NAMALWA (cell line): Measurements from ENCODE around the gene ANKH.

Source experiments
- DNase-seq: peaks from one replicate; pipeline ENCODE4 v3.0.0-alpha.2; 2015; ENCODE audit warnings: low spot score

ANKH gene

DNA sequence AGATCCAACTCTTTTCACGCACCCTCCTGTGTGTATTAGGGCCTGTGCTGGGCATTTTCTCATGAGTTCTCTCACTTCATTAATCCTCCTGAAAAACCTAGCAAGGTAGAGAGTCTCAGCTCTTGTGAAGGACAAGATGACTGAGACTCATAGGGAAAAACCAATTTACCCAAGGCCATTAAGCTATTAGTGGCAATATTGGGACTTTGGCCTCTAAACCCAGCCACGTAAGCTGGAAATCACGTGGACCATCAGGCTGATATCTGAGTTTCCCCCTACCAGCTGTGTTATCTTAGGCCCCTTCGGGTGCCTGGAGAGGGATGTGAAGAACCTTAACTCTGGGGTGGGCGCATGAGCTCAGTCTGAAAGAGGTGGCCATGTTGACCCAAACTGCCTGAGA is 80.7 kb downstream of the ANKH start:
- no peak for DNase-seq

DNA sequence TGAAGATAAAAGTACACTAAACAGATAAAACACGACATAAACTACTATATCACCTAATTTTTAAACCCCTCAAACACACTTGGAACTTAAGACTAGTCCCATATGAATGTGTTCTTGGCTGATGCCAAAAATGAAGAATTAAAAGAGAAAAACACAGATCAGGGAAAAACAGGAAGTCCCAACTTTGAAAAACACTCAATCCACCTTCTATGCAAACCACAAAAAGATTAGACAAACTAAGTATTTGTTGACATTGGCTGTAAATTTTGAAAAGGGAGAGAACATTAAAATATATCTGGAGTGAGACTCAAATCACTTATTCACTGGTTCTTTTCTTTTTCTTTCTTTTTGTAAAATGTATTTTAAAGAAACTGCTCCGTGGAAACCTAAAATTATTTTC is 81.4 kb downstream of the ANKH start:
- DNase-seq = no peak

DNA sequence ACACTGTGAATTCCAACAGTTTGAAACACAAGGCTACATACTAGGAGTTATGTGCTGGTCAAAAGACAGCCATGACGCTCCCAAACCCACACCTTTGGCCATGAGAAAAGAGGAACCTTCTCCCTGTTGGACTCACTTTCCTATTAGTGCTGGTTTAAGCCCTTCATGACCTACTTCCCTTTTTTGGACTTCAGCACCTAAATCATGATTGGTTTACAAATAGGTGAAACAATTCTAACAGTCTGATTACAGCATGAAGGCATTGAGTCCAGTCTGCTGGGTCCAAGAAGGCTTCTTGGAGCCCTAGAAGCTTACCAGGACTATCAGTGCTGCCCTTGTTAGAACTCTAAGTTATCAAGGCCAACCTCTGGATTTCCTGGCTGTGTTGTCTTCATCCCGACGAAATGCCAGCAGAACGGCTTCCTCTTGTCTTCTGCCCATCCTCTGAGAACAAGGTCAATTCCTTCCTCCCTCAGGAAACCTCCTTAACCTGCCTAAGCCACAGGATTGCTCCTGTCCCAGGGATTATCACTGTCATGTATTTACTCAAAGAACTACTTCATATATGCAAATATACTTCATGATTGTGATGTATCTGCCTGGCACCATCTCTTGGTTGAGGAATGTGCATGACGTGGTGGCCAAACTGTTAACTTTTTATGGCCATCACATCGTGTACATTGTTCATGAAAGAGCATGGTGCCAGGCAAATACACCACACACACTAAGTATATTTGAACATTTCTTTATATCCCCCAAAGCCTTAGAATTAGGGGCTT is 83.6 kb downstream of the ANKH start:
- no peak for DNase-seq

DNA sequence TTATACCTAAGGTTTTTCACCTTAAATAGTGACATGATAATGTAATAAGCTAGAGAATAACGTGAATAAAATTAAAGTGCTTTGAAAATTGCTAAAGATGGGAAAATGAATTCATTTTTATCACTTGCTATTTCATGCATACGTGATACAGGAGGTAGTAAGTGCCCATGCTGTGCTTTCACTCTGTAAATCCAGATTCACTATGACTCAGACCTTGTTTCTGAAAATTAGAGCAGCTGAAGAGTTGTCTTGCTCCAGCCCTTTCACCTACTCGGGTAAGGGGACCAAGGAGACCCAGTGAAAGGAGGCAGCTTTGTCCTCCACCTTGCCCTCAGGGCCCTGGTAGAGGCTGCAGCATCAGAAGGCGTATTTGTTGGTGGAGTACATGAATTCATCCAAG is 87.9 kb downstream of the ANKH start:
- DNase-seq = no peak

DNA sequence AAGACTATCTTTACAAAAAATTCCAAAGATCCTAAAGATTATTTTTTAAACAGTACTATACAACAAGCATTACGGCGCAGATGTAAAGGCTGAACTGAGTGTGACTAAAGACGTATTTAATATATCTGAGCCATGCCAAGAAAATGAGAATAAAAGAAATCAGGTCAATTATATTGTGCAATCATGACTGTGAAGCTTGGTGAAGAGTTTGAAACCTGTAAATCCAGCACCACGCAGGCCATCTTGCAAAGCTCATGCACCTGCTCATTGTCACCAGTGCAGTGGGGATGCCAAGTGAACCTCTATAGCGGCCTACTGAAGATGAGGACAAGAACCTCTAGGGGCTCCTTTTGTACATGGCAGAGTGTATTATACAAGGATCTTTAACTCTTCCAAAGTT is 89.0 kb downstream of the ANKH start:
- DNase-seq = no peak

DNA sequence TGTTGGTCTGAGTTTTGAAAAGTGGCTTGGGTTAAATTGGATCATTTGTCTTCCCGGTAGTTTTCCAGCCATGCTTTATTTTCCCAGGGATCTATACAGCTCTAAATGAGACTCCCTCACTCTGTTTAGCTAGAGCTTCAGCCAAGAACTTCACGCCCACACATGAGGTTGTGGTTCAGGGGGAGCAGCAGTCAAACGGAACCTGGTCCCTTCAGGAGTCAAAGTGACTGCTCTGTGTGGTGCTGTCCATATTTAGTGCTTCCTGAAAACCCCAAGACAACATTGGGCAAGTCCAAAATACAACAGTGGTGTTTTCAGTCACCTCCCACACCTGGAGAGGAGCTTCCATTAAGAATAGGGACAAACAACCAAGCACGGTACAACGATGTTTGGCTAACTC is 90.5 kb downstream of the ANKH start:
- no peak for DNase-seq

DNA sequence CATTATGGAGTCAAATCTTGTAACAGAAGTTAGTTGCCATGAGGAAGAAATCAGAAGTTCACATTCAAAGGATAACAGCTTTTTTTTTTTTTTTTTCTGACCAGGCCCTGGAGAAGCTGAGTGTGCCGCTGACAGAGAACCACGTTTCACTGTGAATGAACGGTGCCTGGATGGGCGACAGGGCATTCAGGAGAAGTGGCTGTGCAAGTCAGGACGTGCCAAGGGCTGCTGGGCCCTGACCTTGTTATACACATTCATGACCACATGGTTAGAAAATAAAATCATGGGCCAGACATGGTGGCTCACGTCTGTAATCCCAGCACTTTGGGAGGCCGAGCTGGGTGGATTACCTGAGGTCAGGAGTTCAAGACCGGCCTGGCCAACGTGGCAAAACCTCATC is 91.6 kb downstream of the ANKH start:
- DNase-seq = no peak

DNA sequence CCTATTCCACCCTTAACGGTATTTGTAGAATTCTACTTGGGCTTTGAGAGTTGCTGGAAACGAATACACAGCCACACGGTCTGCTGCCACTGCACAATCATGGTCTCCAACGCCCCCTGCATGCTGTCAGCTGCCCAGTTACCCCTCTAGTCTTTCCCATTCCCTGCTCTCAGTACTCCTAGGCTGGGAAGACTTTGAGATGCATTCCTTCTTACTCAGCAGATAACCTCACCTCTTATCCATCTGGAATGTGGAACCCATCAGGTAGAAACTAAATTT is 92.8 kb downstream of the ANKH start:
- no peak for DNase-seq

DNA sequence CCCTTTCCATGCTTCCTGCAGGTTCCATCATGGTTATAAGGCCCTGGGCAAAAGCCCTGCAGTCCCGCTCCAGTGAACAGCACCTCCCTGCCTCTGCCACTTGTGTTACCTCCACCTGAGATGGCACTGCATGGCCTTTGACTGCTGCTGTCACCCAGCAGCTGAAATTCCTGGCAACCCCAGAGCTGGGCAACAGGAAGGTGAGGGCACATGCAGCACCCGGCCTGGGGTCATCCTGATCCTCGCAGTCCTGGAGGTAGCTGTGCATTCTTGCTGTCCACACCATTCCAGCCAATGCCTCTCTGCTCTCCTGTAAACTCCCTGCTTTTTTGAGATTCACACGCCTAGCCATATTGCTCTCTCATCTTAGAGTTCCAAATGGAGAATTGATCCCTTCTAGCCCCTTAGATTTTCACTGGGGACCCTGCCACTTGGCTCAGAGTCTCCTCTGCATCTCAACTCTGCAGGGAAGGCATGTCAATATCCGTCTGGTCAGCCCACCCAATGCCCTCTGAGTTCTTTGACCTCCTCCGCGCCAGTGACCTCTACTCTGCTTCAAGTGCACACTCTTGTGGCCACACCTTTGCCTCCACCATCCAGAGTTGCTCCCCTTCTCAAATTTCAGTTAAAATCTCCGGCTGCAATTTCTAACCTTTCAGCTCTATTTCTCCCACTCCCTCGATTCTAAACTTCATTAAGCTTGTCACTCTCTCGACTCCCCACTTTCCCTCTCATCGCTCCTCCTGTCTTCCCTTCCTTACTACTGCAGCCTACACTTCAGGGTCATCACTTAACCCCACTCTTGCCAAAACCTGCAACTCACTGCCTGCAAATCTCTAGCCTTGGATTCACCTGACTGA is 93.4 kb downstream of the ANKH start:
- no peak for DNase-seq

DNA sequence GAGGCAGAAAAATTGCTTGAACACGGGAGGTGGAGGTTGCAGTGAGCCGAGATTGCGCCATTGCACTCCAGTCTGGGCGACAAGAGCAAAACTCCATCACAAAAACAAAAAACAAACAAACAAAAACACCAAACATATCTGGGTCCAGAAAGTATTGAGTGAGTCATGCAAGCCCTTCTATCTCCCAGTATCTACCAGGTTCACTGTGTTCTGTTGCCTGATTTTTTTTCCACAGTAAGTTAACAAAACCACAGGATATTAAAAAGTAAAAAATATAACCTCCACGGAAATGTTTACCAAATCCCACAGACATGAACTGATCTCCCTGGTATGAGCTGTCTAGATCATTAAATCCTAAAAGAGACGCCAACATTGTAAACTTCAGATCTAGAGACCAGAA is 94.4 kb downstream of the ANKH start:
- no peak for DNase-seq

DNA sequence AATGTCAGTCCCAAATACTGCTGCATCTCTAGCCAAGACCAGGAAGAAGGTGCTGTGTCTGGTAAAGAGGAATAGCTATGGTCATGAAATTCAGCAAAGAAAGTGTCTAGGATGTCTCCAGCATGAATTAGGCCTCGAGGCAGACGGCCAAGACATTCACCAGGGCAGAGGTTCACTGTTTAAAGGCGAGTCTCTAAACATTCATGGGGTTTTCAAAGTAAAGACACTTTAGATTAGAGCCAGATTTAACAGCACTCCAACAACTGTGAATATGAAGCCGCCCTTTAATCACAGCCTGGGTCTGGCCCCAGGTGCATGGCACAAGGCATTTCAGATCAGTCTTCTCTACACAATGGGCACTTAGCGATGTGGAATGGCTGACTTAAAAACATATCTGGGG is 95.0 kb downstream of the ANKH start:
- DNase-seq = no peak

DNA sequence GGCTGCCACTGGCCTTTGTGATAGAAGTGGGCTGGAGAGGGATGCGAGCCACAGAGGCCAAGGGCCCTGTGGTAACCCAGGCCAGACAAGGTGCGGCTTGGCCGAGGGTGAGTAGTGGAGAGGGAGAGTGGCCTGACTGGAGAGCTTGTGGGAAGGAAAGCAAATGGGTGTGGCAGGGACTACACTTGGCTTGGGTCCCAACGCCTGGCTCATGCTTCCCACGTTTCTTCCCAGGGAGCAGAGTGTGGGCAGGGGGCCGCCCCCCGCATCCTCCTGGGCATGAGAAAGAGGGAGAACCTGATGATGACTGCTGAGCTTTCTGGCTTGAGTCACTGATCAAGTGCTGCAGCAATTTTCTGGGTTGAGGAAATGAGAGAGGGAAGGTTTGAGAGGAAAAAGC is 95.7 kb downstream of the ANKH start:
- DNase-seq = no peak

DNA sequence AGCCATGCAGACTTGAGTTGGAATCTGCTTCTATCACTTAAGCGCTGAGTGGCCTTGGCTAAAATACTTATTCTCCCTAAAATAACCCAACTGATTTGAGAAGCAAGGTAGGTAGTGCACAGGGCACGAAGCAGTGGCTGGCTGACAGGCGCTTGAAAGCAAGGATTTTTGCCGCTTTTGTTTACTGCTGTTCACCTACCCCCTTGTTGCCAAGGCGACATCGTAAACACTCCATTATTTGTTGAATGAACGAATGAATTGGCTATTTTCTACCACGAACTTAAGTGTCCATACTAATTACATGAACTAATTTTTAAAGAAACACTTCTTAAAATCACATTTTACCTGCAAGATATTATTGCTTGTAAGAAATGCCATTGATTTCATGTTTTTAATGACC is 98.0 kb downstream of the ANKH start:
- DNase-seq = no peak

DNA sequence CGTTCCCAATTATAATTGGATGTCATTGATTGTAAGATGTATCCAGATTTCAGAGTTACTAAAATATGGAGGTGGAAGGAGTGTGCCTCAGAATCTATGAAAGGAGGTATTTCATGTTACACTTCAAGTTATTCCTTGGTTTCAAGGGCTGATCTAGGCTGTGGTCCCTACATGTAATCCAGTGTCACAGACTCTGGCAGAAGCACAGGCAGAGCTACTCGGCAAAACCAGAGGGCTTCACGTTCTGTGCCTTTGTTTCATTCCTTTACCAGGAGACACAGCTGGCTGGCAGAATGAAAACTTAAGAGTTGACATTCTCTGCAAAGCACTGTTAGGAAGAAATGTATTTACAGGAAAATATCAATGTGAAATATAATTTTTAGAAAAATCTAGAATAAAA is 99.6 kb downstream of the ANKH start:
- DNase-seq = no peak

DNA sequence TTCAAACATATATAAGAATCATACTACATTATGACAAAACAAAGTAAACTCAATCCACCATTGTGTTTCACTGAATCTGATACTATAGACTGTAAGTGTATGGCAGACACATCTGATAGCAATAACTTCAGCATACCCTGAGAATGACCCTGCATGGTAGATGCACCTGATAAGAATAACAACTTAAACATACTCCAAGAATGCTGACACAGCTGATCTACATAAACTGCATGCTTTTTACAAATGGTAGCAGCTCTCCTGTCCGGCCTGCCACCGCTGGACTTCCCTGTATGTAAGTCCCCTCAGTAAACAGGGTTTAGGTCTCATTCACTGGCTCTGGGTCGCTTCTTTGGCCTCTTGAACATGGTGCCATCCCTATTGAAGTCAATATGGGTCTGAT is 100.4 kb downstream of the ANKH start:
- no peak for DNase-seq

DNA sequence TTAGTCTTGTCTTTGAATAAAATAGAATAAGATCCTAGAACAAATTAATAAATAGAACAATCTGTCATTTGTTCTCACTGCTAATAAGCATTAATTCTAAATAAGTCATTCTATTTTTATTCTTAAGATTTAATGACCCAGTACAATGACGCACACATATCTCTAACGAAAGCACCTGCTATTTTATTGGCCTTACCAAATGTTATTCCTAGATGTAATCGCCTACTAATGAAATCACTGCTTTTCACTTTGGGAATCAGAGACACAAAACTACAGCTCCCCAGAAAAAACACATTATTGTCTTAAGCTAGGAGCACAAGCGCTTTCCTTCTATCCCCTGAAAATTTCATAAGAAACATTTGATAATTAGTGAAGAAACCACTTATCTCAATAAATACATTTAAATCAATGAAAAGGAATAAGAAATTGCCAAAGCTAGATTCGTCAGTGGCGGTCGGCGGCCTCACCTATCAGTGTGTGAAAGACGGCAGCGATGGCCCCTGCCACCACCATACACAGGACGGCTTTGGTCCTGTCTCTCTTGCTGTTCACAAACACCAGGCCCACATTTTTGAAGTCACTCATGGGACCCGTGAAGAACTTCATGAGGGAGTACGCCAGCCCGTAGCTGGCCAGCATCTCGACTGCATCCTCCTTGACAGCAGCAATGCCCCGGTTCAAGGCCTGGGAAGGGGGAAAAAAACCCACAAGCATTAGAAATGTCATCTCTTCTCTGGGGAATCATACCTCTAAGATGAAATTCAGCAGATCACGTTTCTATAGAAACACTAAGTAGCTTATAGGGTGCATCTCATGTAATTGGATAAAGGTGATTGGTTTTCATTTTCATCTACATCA is 102.8 kb downstream of the ANKH start:
- DNase-seq = no peak

DNA sequence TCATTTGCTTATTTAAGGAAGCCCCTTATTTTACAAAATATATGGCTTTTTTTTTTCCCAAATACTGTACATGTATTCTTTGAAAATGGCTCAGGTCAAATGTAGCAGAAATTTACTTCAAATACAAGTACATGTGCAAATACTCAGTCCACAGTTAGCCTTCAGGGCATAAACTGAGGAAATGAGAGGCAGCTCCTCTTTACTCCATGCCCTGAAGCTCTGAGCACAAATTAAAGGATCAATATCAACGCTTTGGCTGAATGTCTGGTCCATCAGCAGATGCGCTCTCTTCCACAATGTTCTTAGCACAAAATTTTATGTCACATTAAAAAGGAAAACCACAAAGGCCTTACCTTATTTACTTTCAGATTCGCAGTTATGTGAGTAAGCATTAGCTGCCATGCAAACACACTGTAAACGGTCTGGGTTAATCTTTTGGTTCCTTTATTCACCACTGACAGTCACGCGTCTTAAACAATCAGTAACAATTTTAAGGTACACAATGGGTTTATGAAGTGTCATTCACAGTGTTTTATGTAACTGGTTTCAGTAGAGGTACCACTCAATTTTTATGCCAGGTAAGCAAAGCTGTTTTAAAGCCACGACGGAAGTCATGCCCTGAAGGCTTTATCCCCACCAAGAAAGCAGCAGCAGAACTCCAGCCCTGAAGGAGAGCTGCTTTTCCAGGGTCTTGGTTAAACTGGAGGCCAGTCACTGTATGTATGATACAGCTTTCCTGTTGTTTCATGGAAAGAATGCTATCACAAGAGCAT is 103.7 kb downstream of the ANKH start:
- no peak for DNase-seq

DNA sequence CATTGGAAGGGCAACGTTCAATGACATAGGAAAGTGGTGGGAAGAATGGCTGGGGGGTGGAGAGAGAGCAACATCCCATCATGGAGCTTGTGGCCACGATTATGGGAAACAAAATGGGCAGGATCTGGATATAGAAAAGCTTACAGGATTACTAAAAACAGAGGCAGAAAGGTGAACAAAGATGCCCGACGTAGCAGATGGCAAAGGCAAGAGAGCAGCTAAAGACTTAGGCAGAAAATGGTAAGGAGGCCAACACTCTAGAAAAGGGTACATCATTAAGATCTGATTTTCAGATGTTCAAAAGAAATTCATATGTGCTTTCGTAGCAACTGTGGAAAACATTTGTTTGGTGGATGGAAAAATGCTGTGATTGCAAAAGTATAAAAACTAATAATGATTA is 104.5 kb downstream of the ANKH start:
- DNase-seq = no peak

DNA sequence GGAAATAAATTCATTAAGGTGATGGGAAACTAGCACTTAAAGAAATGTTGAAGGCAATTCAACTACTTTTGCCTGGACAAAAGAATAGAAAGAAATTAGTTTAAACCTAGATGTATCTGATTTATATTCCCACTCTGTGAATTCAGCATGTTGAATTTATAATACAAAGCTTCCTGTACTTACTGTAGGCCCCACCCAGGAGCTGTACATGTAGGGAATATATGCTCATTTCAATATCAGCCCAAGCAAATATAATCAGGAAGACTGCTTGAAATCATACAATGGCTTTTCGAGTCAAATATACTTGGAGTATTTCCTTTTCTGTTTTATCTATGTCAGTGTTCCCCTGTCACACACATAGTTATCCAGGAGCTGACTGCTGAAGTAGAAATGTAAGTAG is 105.0 kb downstream of the ANKH start:
- no peak for DNase-seq

DNA sequence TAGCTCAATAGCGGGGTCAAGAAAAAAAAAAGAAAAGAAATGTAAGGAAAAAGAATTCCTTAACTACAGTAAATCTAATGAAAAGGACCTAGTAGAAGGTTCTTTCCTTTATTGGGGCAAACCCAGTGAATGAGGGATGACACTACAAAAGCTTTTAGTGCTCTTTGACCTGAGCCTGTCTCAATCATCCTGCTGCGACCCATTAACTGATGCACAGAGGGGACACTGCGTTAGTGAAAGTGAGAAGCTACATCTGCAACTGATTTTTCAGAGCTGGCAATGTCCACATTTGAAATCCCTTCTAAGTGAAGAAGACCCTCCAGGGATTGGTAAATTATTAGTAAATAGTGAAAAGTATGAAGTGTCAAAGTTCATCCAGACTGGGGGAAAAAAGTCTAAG is 106.0 kb downstream of the ANKH start:
- DNase-seq = no peak

DNA sequence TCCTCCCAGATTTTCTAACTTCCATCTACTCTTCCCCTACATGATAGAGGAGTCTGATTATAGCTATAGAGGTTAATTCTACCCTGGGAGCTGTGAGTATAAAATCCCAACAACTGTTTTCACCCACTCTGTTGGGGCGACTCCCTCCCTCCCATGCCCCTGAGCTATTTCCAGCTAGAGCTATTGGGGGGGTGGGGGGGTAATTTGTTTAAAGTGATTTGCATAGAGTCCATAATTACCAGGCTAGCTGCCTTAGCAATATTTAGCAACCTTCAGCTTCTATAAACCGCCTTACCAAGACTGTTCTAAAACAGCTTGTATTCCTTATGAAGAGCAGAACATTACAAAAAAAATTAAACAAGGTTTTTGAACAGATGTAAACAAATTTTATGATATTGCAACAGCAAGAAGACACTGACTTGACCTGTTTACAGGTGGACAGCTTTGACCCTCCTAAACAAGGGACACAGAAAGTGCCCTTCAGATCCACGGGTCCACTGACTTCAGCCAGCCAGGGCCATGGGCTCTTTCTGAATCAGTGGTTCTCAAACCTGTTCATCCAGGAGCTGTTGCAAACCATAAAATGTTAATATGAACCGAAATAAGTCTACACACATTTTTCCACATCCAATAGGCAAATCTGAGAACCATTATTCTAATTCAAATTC is 108.9 kb downstream of the ANKH start:
- peak; percentile 68 for DNase-seq

DNA sequence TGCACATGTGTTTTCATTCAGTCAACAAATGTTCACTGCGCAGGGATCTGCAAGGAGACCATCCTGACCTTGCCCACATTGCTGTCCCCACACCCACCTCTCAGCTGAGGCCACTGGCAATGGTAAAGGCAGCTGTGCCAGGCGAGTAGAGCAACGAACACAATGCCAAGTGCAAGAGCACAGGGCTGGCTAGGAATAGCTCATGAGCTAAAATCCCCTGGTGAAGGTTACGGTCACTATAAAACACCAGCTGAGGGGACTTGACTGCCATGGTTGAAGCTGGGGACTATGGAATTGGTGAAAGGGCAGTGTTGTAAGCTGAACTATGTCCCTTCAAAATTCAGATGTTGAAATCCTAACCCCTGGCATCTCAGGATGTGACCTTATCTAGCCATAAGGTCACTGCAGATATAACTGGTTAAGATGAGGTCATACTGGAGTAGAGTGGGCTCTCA is 111.0 kb downstream of the ANKH start:
- DNase-seq = no peak
